Prostate gland (tissue), 2 donors: ENCODE results near the gene PAPPA. TPM values are rescaled to one million over a fixed set of nuclear protein-coding genes. Genes with fewer than 3 reads are reported as not detected.

Experiments used
- DNase-seq: peaks from one replicate; pipeline ENCODE4 v3.0.0-alpha.2; 2019; ENCODE audit warnings: low spot score
- H3K27ac ChIP-seq, 2 donors: fragments of 200-600 bp; sonication (generic); 2 replicates each; pipeline ENCODE4 v1.5.1; 2017 to 2019
- H3K27me3 ChIP-seq: fragments of 200-600 bp; sonication (generic); replicated peaks from 2 replicates; pipeline ENCODE4 v1.5.1; 2019; ENCODE audit not compliant: insufficient read depth
- H3K36me3 ChIP-seq, 2 donors: fragments of 200-600 bp; sonication (generic); 1 replicate in 1 of 2; 2 replicates in 1 of 2; pipeline versions ENCODE4 v1.5.1 to v1.8.1; 2017 to 2019
- H3K4me1 ChIP-seq: fragments of 200-600 bp; sonication (generic); replicated peaks from 2 replicates; pipeline ENCODE4 v1.5.1; 2019
- H3K4me3 ChIP-seq, 2 donors: fragments of 200-600 bp; sonication (generic); 2 replicates each; pipeline ENCODE4 v1.5.1; 2017 to 2019
- H3K9me3 ChIP-seq: fragments of 200-600 bp; sonication (generic); 2 replicates; pipeline ENCODE4 v1.5.1; 2017
- CTCF ChIP-seq, 4 experiments: fragments of 200-600 bp in 2 of 4; fragments of 450-650 bp in 2 of 4; sonication (generic) in 2 of 4; IDR thresholded peaks; 1 replicate in 3 of 4; 2 replicates in 1 of 4; pipeline ENCODE4 v1.5.1; 2016 to 2019; ENCODE audit warnings: antibody characterized with exemption in 4 of 4, mild to moderate bottlenecking in 2 of 4, moderate library complexity in 2 of 4
- POLR2A ChIP-seq: fragments of 450-650 bp; IDR thresholded peaks from one replicate; pipeline ENCODE4 v1.6.1; 2016; ENCODE audit warnings: antibody characterized with exemption, mild to moderate bottlenecking
- POLR2AphosphoS5 ChIP-seq: sonication (generic); formaldehyde crosslinking; IDR thresholded peaks from one replicate; pipeline ENCODE4 v1.6.1; 2017; ENCODE audit warnings: antibody characterized with exemption
- WGBS: methylation state at CpG from one replicate; pipeline ENCODE4 v1.1.5; 2018; 5-methylcytosine and 5-hydroxymethylcytosine counted together
- intact Hi-C: fragments of 100-400 bp; cut with DNase I; formaldehyde crosslinking; loops from one replicate; pipeline ENCODE4 v1.14.2; 2022
- total RNA-seq, 2 donors: library from RNA; depleted of rRNA; stranded (reverse); fragments of >200 nt; gene quantifications; one replicate each; pipeline ENCODE4 v1.1.0, GENCODE V29; 2016

Gene PAPPA
- total RNA-seq, 2 donors from 2014 or later, result 0.27 to 1.8 TPM

- no peak for DNase-seq
These were observed 70.3 kb downstream of the PAPPA start for GRCh38 chr9:116223926-116224325.

GRCh38 chr9:116230051-116230632, 76.6 kb downstream of the PAPPA start:
- DNase-seq, result no peak
- H3K9me3 ChIP-seq, result no peaks in the 10 kb centered on the region
- no peaks in the 10 kb centered on the region for H3K27me3 ChIP-seq
- TF ChIP-seq CTCF (IDR thresholded peaks at IDR 0.05) (no peak), POLR2A (no peak), POLR2AphosphoS5 (no peak)
- H3K27ac ChIP-seq, result no peak overlapping the region
- no peaks in the 10 kb centered on the region for H3K36me3 ChIP-seq
- 62% methylated on average over 1 of the region's 1 CpG for WGBS
- H3K4me1 ChIP-seq, result no peaks in the 10 kb centered on the region
- intact Hi-C loops, result no loop called here
- no peak overlapping the region for H3K4me3 ChIP-seq

More at GRCh38 chr9:116223926-116224325, 70.3 kb downstream of the PAPPA start:
- H3K4me3 ChIP-seq, result no peak overlapping the region
- no peak overlapping the region for H3K27ac ChIP-seq
- 83% methylated on average over 3 of the region's 3 CpGs for WGBS
- no peak for TF ChIP-seq POLR2A
- no peak for TF ChIP-seq POLR2AphosphoS5
- no peak for TF ChIP-seq CTCF (IDR thresholded peaks at IDR 0.05)
- no peaks in the 10 kb centered on the region for H3K27me3 ChIP-seq
- no peaks in the 10 kb centered on the region for H3K36me3 ChIP-seq
- H3K9me3 ChIP-seq, result no peaks in the 10 kb centered on the region
- no peaks in the 10 kb centered on the region for H3K4me1 ChIP-seq
- intact Hi-C loops, result no loop called here

GRCh38 chr9:116232424-116233159, 79.0 kb downstream of the PAPPA start:
- intact Hi-C loops, result no loop called here
- Histone ChIP-seq H3K9me3 (no peaks in the 10 kb centered on the region), H3K27me3 (no peaks in the 10 kb centered on the region), H3K4me1 (no peaks in the 10 kb centered on the region), H3K27ac (no peak overlapping the region), H3K36me3 (no peaks in the 10 kb centered on the region), H3K4me3 (no peak overlapping the region)
- DNase-seq, result no peak
- no peak for TF ChIP-seq POLR2AphosphoS5
- 63% methylated on average over 5 of the region's 5 CpGs for WGBS

- Histone ChIP-seq H3K27me3 (no peaks in the 10 kb centered on the region), H3K4me3 (no peak overlapping the region), H3K27ac (no peak overlapping the region), H3K9me3 (no peaks in the 10 kb centered on the region), H3K36me3 (no peaks in the 10 kb centered on the region), H3K4me1 (no peaks in the 10 kb centered on the region)
- intact Hi-C loops, result no loop called here
- 76% methylated on average over 3 of the region's 3 CpGs for WGBS
- DNase-seq, result no peak
- TF ChIP-seq POLR2A (no peak), POLR2AphosphoS5 (no peak), CTCF (IDR thresholded peaks at IDR 0.05) (no peak)
These were observed 79.6 kb downstream of the PAPPA start for GRCh38 chr9:116233160-116233530.

GRCh38 chr9:116234081-116234480, 80.5 kb downstream of the PAPPA start:
- H3K9me3 ChIP-seq, result no peaks in the 10 kb centered on the region
- TF ChIP-seq POLR2A, result no peak
- TF ChIP-seq CTCF (IDR thresholded peaks at IDR 0.05), result no peak
- no peak for TF ChIP-seq POLR2AphosphoS5
- H3K4me1 ChIP-seq, result no peaks in the 10 kb centered on the region
- H3K36me3 ChIP-seq, result no peaks in the 10 kb centered on the region
- intact Hi-C loops, result no loop called here
- H3K27ac ChIP-seq, result no peak overlapping the region
- H3K27me3 ChIP-seq, result no peaks in the 10 kb centered on the region
- no peak overlapping the region for H3K4me3 ChIP-seq
- DNase-seq, result no peak
- 59% methylated on average over 4 of the region's 4 CpGs for WGBS
